Measurements from ENCODE around the gene CLDN5.
"Not testable (repeated sequence)": the region's sequence is repeated elsewhere in the genome, so short reads cannot be mapped to it uniquely, and the experiment has no call there.

Gene CLDN5

GRCh38 chr22:19547620-19548019 is 23.4 kb upstream of the CLDN5 start:
- no peak for FAIRE-seq

- FAIRE-seq = no peak
Measured at GRCh38 chr22:19546680-19547079, 22.5 kb upstream of the CLDN5 start.

GRCh38 chr22:19545935-19546207 is 21.7 kb upstream of the CLDN5 start:
- FAIRE-seq = no peak

GRCh38 chr22:19543970-19544708 is 19.9 kb upstream of the CLDN5 start:
- FAIRE-seq = no peak

GRCh38 chr22:19540394-19540793 is 16.2 kb upstream of the CLDN5 start:
- FAIRE-seq = no peak

- FAIRE-seq = no peak
Measured at GRCh38 chr22:19537941-19538488, 13.8 kb upstream of the CLDN5 start.

- FAIRE-seq = no peak
Measured at GRCh38 chr22:19536564-19536963, 12.4 kb upstream of the CLDN5 start.

GRCh38 chr22:19535001-19535400 is 10.8 kb upstream of the CLDN5 start:
- FAIRE-seq = no peak

GRCh38 chr22:19533857-19534256 is 9.6 kb upstream of the CLDN5 start:
- FAIRE-seq = no peak

GRCh38 chr22:19533049-19533626 is 8.9 kb upstream of the CLDN5 start:
- no peak for FAIRE-seq

GRCh38 chr22:19531327-19531726 is 7.1 kb upstream of the CLDN5 start:
- not testable (repeated sequence) for FAIRE-seq

- no peak for FAIRE-seq
Measured at GRCh38 chr22:19530751-19531150, 6.5 kb upstream of the CLDN5 start.

- FAIRE-seq = no peak
Measured at GRCh38 chr22:19529811-19530210, 5.6 kb upstream of the CLDN5 start.

- FAIRE-seq = no peak
Measured at GRCh38 chr22:19527861-19528417, 3.7 kb upstream of the CLDN5 start.

- FAIRE-seq = no peak
Measured at GRCh38 chr22:19527321-19527721, 3.1 kb upstream of the CLDN5 start.

GRCh38 chr22:19526702-19527111 is 2.5 kb upstream of the CLDN5 start:
- FAIRE-seq = no peak

- FAIRE-seq = no peak
Measured at GRCh38 chr22:19526076-19526701, 2.0 kb upstream of the CLDN5 start.

GRCh38 chr22:19525666-19526065 is 1.5 kb upstream of the CLDN5 start:
- FAIRE-seq = no peak

GRCh38 chr22:19525116-19525660 is 978 bp upstream of the CLDN5 start:
- FAIRE-seq = no peak

- FAIRE-seq = no peak
Measured at GRCh38 chr22:19523240-19524169, 705 bp downstream of the CLDN5 start.

GRCh38 chr22:19522881-19523239 is 1.4 kb downstream of the CLDN5 start:
- FAIRE-seq = no peak

GRCh38 chr22:19522190-19522880 is 1.9 kb downstream of the CLDN5 start:
- no peak for FAIRE-seq
